Keratinocyte (primary cell): Measurements from ENCODE around the gene MDFI. TPM values are rescaled to one million over a fixed set of nuclear protein-coding genes. Genes with fewer than 3 reads are reported as not detected.

Experiments used
- DNase-seq: peaks from one replicate; pipeline ENCODE4 v3.0.0-alpha.2; 2011; ENCODE audit warnings: low read depth, missing footprints, low spot score
- FAIRE-seq: peaks from 2 replicates; lab custom pipeline; 2011; peaks lifted over from hg19 to GRCh38; lab: Jason Lieb, UNC
- H2AFZ ChIP-seq: 2 replicates; pipeline ENCODE4 v1.6.0; 2012; ENCODE audit warnings: low read length, control low read depth, inconsistent platforms; ENCODE audit not compliant: control insufficient read depth
- H3K27ac ChIP-seq: 2 replicates; pipeline ENCODE4 v1.5.1; 2011; ENCODE audit warnings: low read length; ENCODE audit not compliant: control insufficient read depth, insufficient read depth
- H3K27me3 ChIP-seq: 3 replicates; pipeline ENCODE4 v1.6.0; 2011; ENCODE audit warnings: low read length; ENCODE audit not compliant: control insufficient read depth, insufficient read depth; ENCODE audit errors: extremely low read depth
- H3K36me3 ChIP-seq, 2 experiments: 2 replicates in 1 of 2; 3 replicates in 1 of 2; pipeline ENCODE4 v1.5.1; 2011; ENCODE audit warnings: low read length in 2 of 2, mild to moderate bottlenecking in 1 of 2; ENCODE audit not compliant: control insufficient read depth in 2 of 2, insufficient read depth in 2 of 2; ENCODE audit errors: extremely low read depth in 1 of 2
- H3K4me1 ChIP-seq: 3 replicates; pipeline ENCODE4 v1.5.1; 2011; ENCODE audit warnings: low read length; ENCODE audit not compliant: control insufficient read depth, insufficient read depth; ENCODE audit errors: extremely low read depth
- H3K4me2 ChIP-seq: 3 replicates; pipeline ENCODE4 v1.6.0; 2011; ENCODE audit warnings: low read depth, low read length; ENCODE audit not compliant: control insufficient read depth, insufficient read depth; ENCODE audit errors: extremely low read depth
- H3K4me3 ChIP-seq, 3 experiments: fragments of 200-600 bp in 1 of 3; sonication (generic) in 1 of 3; 2 replicates in 2 of 3; 3 replicates in 1 of 3; pipeline ENCODE4 v1.5.1; 2011 to 2016; ENCODE audit warnings: low read length in 3 of 3, mild to moderate bottlenecking in 3 of 3, control low read depth in 2 of 3, inconsistent platforms in 1 of 3, low read depth in 1 of 3, mixed read lengths in 1 of 3, mixed run types in 1 of 3, moderate library complexity in 1 of 3; ENCODE audit not compliant: control insufficient read depth in 2 of 3, insufficient read depth in 2 of 3; ENCODE audit errors: extremely low read depth in 1 of 3
- H3K79me2 ChIP-seq: 2 replicates; pipeline ENCODE4 v1.6.0; 2012; ENCODE audit warnings: low read length; ENCODE audit not compliant: control insufficient read depth, insufficient read depth
- H3K9ac ChIP-seq: 3 replicates; pipeline ENCODE4 v1.6.0; 2011; ENCODE audit warnings: low read length; ENCODE audit not compliant: control insufficient read depth, insufficient read depth; ENCODE audit errors: extremely low read depth
- H3K9me1 ChIP-seq: 3 replicates; pipeline ENCODE4 v1.6.0; 2011; ENCODE audit warnings: low read length; ENCODE audit not compliant: control insufficient read depth, insufficient read depth; ENCODE audit errors: extremely low read depth
- H3K9me3 ChIP-seq: 2 replicates; pipeline ENCODE4 v1.5.1; 2012; ENCODE audit warnings: low read depth, low read length; ENCODE audit not compliant: control insufficient read depth
- H4K20me1 ChIP-seq: 3 replicates; pipeline ENCODE4 v1.6.0; 2011; ENCODE audit warnings: low read length; ENCODE audit not compliant: control insufficient read depth, insufficient read depth; ENCODE audit errors: extremely low read depth
- CTCF ChIP-seq, 3 experiments: IDR thresholded peaks in 1 of 3; conservative IDR thresholded peaks in 1 of 3; optimal IDR thresholded peaks in 1 of 3; 2 replicates in 2 of 3; 3 replicates in 1 of 3; pipeline versions ENCODE3 to v1.5.1; 2011; ENCODE audit warnings: low read length in 3 of 3, mild to moderate bottlenecking in 3 of 3, moderate library complexity in 2 of 3, control low read depth in 1 of 3, inconsistent platforms in 1 of 3; ENCODE audit not compliant: insufficient read depth in 2 of 3; ENCODE audit errors: extremely low read depth in 1 of 3
- EZH2 ChIP-seq: IDR thresholded peaks from one replicate; pipeline ENCODE4 v1.6.1; 2012; ENCODE audit warnings: inconsistent platforms, mild to moderate bottlenecking, low read length, moderate library complexity
- dilution Hi-C: fragments of 300-500 bp; cut with MboI; formaldehyde crosslinking; loops from one replicate; pipeline ENCODE4 v1.7.0; 2020; ENCODE audit warnings: low sequenced_read_pairs; ENCODE audit not compliant: extremely low pct_ligation_motif_present
- polyA plus RNA-seq, 5 experiments: library from polyadenylated mRNA; depleted of rRNA in 3 of 5; stranded (reverse) in 3 of 5; stranded (forward) in 1 of 5; unstranded in 1 of 5; fragments of >200 nt; gene quantifications; 1 replicate in 1 of 5; 2 replicates in 3 of 5; 3 replicates in 1 of 5; pipeline versions ENCODE4 v1.2.1 to v1.2.3, GENCODE V29; 2011 to 2012; ENCODE audit warnings: missing spikeins in 2 of 5, low read depth in 1 of 5, low replicate concordance in 1 of 5

MDFI gene
- polyA plus RNA-seq, 1 donor (not counting 4 experiments of a cell fraction or from before 2014, with no cell fraction given): 60.1 TPM

- DNase-seq (no peak), FAIRE-seq (no peak)
- Histone ChIP-seq H4K20me1 (no peaks in the 10 kb centered on the region), H3K36me3 (peaks cover 0 to 4% of the 10 kb centered on the region in 2 experiments), H3K4me3 (no peak overlapping the region), H2AFZ (no peak overlapping the region), H3K9me1 (no peaks in the 10 kb centered on the region), H3K9me3 (no peaks in the 10 kb centered on the region), H3K4me2 (no peak overlapping the region), H3K27me3 (no peaks in the 10 kb centered on the region), H3K79me2 (no peaks in the 10 kb centered on the region), H3K27ac (no peak overlapping the region), H3K9ac (no peak overlapping the region), H3K4me1 (peaks cover 2% of the 10 kb centered on the region)
- dilution Hi-C loops: no loop called here
- TF ChIP-seq CTCF (optimal IDR thresholded peaks at IDR 0.05 in 1 of 3, IDR thresholded peaks at IDR 0.05 in 1 of 3, conservative IDR thresholded peaks at IDR 0.05 in 1 of 3; ENCODE audit: extremely low read depth in 1 of 3, insufficient read depth in 2 of 3, low read length in 3 of 3): no peak
- no peak for TF ChIP-seq EZH2
Observed at GRCh38 chr6:41687501-41688175, 49.4 kb downstream of the MDFI start.

- Histone ChIP-seq H3K4me2 (no peak overlapping the region), H3K9ac (no peak overlapping the region), H3K4me1 (peaks cover 7% of the 10 kb centered on the region), H3K27me3 (no peaks in the 10 kb centered on the region), H3K79me2 (no peaks in the 10 kb centered on the region), H2AFZ (no peak overlapping the region), H3K9me3 (no peaks in the 10 kb centered on the region), H3K9me1 (no peaks in the 10 kb centered on the region), H3K27ac (no peak overlapping the region), H3K36me3 (peaks cover 0 to 4% of the 10 kb centered on the region in 2 experiments), H4K20me1 (no peaks in the 10 kb centered on the region), H3K4me3 (no peak overlapping the region)
- no peak for FAIRE-seq
- TF ChIP-seq EZH2 (no peak), CTCF (optimal IDR thresholded peaks at IDR 0.05 in 1 of 3, IDR thresholded peaks at IDR 0.05 in 1 of 3, conservative IDR thresholded peaks at IDR 0.05 in 1 of 3; ENCODE audit: extremely low read depth in 1 of 3, insufficient read depth in 2 of 3, low read length in 3 of 3) (no peak)
- no peak for DNase-seq
- dilution Hi-C loops: no loop called here
Observed at GRCh38 chr6:41688256-41688965, 50.1 kb downstream of the MDFI start.
